HepG2 (cell line): ENCODE data around the gene BCAN. TPM values are rescaled to one million over a fixed set of nuclear protein-coding genes. Genes with fewer than 3 reads are reported as not detected.
A peak's percentile ranks its signal among the peaks of the same experiment; 100 is the strongest.

ENCODE experiments used
- CBX5 ChIP-seq: sonication (generic); formaldehyde crosslinking; IDR thresholded peaks from 2 replicates; pipeline ENCODE4 v1.4.0; 2020; ENCODE audit warnings: missing genetic modification reagents, borderline replicate concordance
- DR1 ChIP-seq: sonication (generic); formaldehyde crosslinking; IDR thresholded peaks from 2 replicates; pipeline ENCODE4 v1.8.0; 2021; ENCODE audit warnings: mild to moderate bottlenecking, missing genetic modification reagents, inconsistent platforms
- FOXO1 ChIP-seq: sonication (generic); formaldehyde crosslinking; IDR thresholded peaks from 2 replicates; pipeline ENCODE4 v1.4.0; 2020; ENCODE audit warnings: missing genetic modification reagents
- HMG20A ChIP-seq: IDR thresholded peaks from 2 replicates; pipeline ENCODE4 v1.6.1; 2016; ENCODE audit warnings: borderline replicate concordance
- IKZF4 ChIP-seq: sonication (generic); formaldehyde crosslinking; IDR thresholded peaks from 2 replicates; pipeline ENCODE4 v1.5.1; 2020; ENCODE audit warnings: borderline replicate concordance, mild to moderate bottlenecking, low read depth, missing genetic modification reagents; ENCODE audit errors: not compliant biosample characterization
- KDM5A ChIP-seq: fragments of 200-600 bp; sonication (generic); IDR thresholded peaks from 2 replicates; pipeline ENCODE4 v1.7.0; 2018; ENCODE audit warnings: antibody characterized with exemption, mild to moderate bottlenecking, low read length, borderline replicate concordance
- KLF6 ChIP-seq: IDR thresholded peaks from 2 replicates; pipeline ENCODE4 v1.8.0; 2016; ENCODE audit warnings: missing biosample characterization, missing genetic modification reagents
- NFYC ChIP-seq: IDR thresholded peaks from 2 replicates; pipeline ENCODE4 v1.6.1; 2016; ENCODE audit warnings: missing genetic modification reagents, missing compliant biosample characterization
- RBFOX2 ChIP-seq: fragments of 200-400 bp; formaldehyde crosslinking; IDR thresholded peaks from 2 replicates; pipeline ENCODE4 v1.6.1; 2017; ENCODE audit warnings: low read depth, mild to moderate bottlenecking, low read length
- RBM22 ChIP-seq: fragments of 200-400 bp; formaldehyde crosslinking; optimal IDR thresholded peaks from 2 replicates; pipeline ENCODE3; 2017; ENCODE audit warnings: mild to moderate bottlenecking, low read length, moderate library complexity
- RNF2 ChIP-seq: fragments of 450-650 bp; conservative IDR thresholded peaks from 2 replicates; pipeline ENCODE4 v1.6.1; 2016; ENCODE audit warnings: low read depth
- TBX3 ChIP-seq: fragments of 450-650 bp; IDR thresholded peaks from 2 replicates; pipeline ENCODE4 v1.6.1; 2017; ENCODE audit warnings: antibody characterized with exemption, mild to moderate bottlenecking, inconsistent platforms, borderline replicate concordance
- THYN1 ChIP-seq: sonication (generic); formaldehyde crosslinking; IDR thresholded peaks from 2 replicates; pipeline ENCODE4 v1.8.1; 2023; ENCODE audit warnings: low read depth, mild to moderate bottlenecking, moderate library complexity, missing genetic modification reagents, borderline replicate concordance
- ZBTB3 ChIP-seq: sonication (generic); formaldehyde crosslinking; IDR thresholded peaks from 2 replicates; pipeline ENCODE4 v1.4.0; 2020; ENCODE audit warnings: low read depth, mild to moderate bottlenecking, moderate library complexity, missing genetic modification reagents, borderline replicate concordance
- ZNF136 ChIP-seq: sonication (generic); formaldehyde crosslinking; IDR thresholded peaks from 2 replicates; pipeline ENCODE4 v1.8.1; 2022; ENCODE audit warnings: low read depth, mild to moderate bottlenecking, moderate library complexity, missing genetic modification reagents
- ZNF230 ChIP-seq: sonication (generic); formaldehyde crosslinking; IDR thresholded peaks from 2 replicates; pipeline ENCODE4 v1.4.0; 2020; ENCODE audit warnings: mild to moderate bottlenecking, missing genetic modification reagents
- ZNF256 ChIP-seq: sonication (generic); formaldehyde crosslinking; conservative IDR thresholded peaks from 2 replicates; pipeline ENCODE4 v1.4.0; 2020; ENCODE audit warnings: missing genetic modification reagents
- ZNF468 ChIP-seq: sonication (generic); formaldehyde crosslinking; IDR thresholded peaks from 2 replicates; pipeline ENCODE4 v1.8.0; 2022; ENCODE audit warnings: mild to moderate bottlenecking, moderate library complexity, missing genetic modification reagents
- ZNF878 ChIP-seq: sonication (generic); formaldehyde crosslinking; IDR thresholded peaks from 2 replicates; pipeline ENCODE4 v1.8.1; 2023; ENCODE audit warnings: mild to moderate bottlenecking, missing genetic modification reagents, moderate library complexity
- ZNF891 ChIP-seq: sonication (generic); formaldehyde crosslinking; IDR thresholded peaks from 2 replicates; pipeline ENCODE4 v1.5.0; 2020; ENCODE audit warnings: mild to moderate bottlenecking, missing genetic modification reagents
- polyA plus RNA-seq, 8 experiments: library from polyadenylated mRNA; depleted of rRNA in 3 of 8; stranded (reverse) in 7 of 8; unstranded in 1 of 8; fragments of >200 nt; fragmentation: Illumina TruSeq in 4 of 8; extraction: Trizol in 4 of 8; gene quantifications; 2 replicates each; pipeline versions ENCODE4 v1.2.1 to v1.2.3, GENCODE V29; 2011 to 2016; ENCODE audit warnings: low read depth in 4 of 8, missing spikeins in 1 of 8, mixed read lengths in 1 of 8; ENCODE audit not compliant: insufficient read depth in 1 of 8
- total RNA-seq, 5 experiments: library from RNA; depleted of rRNA; stranded (reverse); fragments of >200 nt; fragmentation: Illumina TruSeq; extraction: Trizol; gene quantifications; 2 replicates each; pipeline ENCODE4 v1.2.3, GENCODE V29; 2016; ENCODE audit warnings: low read depth in 1 of 5
- TF ChIP-seq, protein P1 (sequence below), 2 experiments: fragments of 450-650 bp in 1 of 2; sonication (generic) in 1 of 2; formaldehyde crosslinking; IDR thresholded peaks; 2 replicates each; pipeline versions ENCODE4 v1.5.0 to v1.8.0; 2020 to 2022; ENCODE audit warnings: mild to moderate bottlenecking in 1 of 2, missing genetic modification reagents in 1 of 2
- TF ChIP-seq, protein P2 (sequence below): sonication (generic); formaldehyde crosslinking; conservative IDR thresholded peaks from 2 replicates; pipeline ENCODE4 v1.8.1; 2023; ENCODE audit warnings: missing genetic modification reagents
- TF ChIP-seq, protein P3 (sequence below): sonication (generic); formaldehyde crosslinking; IDR thresholded peaks from 2 replicates; pipeline ENCODE4 v1.5.1; 2020; ENCODE audit warnings: missing genetic modification reagents, mild to moderate bottlenecking, borderline replicate concordance

The BCAN gene
- total and polyA plus RNA-seq, 2 of the 13 experiments (the other 11 are each of a cell fraction or from before 2014, with no cell fraction given): not detected

DNA sequence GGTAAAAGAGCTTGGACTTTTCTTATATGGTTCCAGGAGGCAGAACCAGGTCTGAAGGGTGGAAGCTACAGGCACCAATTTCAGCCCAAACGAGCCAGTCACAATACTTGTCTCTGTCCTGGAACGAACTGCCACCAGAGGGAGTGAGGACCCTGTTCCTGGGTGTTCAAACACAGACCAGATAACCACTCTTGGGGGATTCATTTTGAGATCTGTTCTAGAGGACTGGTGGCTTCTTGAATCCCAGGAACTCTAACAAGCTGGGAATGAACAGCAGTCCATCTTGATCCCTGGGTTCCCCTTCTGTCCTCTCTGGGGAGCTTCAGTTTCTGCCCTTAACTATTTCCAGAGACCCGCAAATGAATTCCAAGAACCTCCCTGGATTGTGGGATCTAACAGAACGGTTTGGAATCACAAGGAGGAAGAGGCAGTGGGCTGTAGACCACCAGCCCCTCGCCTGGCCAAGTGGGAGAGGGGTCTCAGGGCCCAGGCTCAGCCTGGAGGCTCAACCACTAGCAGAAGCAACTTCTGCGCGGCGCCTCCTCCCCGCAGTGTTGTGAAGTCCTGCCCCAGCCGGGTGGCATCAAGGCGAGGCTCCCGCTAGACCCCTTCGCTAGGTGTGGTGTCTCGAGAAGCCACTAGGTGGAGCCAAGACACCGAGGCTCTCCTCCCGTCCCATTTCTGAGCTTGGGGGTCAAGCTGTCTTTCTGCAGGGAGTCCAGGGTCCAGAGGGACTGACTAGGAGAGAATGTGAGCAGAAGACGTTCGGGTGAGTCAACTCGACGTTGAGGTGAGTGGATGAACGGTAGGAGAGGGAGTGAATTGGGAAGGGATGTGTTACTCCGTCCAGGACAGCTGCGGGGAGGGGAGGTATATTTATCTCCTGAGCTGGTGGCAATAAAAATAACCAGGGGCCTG lies 47.4 kb downstream of the BCAN start (continued):
- TF ChIP-seq, protein P1, sequence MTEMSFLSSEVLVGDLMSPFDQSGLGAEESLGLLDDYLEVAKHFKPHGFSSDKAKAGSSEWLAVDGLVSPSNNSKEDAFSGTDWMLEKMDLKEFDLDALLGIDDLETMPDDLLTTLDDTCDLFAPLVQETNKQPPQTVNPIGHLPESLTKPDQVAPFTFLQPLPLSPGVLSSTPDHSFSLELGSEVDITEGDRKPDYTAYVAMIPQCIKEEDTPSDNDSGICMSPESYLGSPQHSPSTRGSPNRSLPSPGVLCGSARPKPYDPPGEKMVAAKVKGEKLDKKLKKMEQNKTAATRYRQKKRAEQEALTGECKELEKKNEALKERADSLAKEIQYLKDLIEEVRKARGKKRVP (CRISPR knock-in tag; IDR thresholded peaks at IDR 0.05): no peak
- TF ChIP-seq THYN1 (CRISPR knock-in tag) (no peak), NFYC (CRISPR knock-in tag) (no peak; the same call in 1 of the 2 replicates), ZNF136 (CRISPR knock-in tag) (no peak), ZNF468 (CRISPR knock-in tag) (no peak), ZBTB3 (CRISPR knock-in tag) (no peak), KLF6 (no peak), ZNF256 (CRISPR knock-in tag) (no peak), ZNF230 (CRISPR knock-in tag) (no peak), KDM5A (no peak), ZNF878 (no peak), DR1 (CRISPR knock-in tag) (no peak), TBX3 (no peak), RBFOX2 (no peak), CBX5 (CRISPR knock-in tag) (peak; percentile 47; the same call in 1 of the 2 replicates), RNF2 (no peak), IKZF4 (no peak), ZNF891 (CRISPR knock-in tag) (no peak), HMG20A (CRISPR knock-in tag) (no peak), RBM22 (no peak), FOXO1 (CRISPR knock-in tag) (0 out of 2 replicates have a peak, but pooled peaks have one; percentile 31)
- TF ChIP-seq, protein P2, sequence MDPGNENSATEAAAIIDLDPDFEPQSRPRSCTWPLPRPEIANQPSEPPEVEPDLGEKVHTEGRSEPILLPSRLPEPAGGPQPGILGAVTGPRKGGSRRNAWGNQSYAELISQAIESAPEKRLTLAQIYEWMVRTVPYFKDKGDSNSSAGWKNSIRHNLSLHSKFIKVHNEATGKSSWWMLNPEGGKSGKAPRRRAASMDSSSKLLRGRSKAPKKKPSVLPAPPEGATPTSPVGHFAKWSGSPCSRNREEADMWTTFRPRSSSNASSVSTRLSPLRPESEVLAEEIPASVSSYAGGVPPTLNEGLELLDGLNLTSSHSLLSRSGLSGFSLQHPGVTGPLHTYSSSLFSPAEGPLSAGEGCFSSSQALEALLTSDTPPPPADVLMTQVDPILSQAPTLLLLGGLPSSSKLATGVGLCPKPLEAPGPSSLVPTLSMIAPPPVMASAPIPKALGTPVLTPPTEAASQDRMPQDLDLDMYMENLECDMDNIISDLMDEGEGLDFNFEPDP (CRISPR knock-in tag): no peak
- TF ChIP-seq, protein P3, sequence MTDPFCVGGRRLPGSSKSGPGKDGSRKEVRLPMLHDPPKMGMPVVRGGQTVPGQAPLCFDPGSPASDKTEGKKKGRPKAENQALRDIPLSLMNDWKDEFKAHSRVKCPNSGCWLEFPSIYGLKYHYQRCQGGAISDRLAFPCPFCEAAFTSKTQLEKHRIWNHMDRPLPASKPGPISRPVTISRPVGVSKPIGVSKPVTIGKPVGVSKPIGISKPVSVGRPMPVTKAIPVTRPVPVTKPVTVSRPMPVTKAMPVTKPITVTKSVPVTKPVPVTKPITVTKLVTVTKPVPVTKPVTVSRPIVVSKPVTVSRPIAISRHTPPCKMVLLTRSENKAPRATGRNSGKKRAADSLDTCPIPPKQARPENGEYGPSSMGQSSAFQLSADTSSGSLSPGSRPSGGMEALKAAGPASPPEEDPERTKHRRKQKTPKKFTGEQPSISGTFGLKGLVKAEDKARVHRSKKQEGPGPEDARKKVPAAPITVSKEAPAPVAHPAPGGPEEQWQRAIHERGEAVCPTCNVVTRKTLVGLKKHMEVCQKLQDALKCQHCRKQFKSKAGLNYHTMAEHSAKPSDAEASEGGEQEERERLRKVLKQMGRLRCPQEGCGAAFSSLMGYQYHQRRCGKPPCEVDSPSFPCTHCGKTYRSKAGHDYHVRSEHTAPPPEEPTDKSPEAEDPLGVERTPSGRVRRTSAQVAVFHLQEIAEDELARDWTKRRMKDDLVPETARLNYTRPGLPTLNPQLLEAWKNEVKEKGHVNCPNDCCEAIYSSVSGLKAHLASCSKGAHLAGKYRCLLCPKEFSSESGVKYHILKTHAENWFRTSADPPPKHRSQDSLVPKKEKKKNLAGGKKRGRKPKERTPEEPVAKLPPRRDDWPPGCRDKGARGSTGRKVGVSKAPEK (CRISPR knock-in tag): no peak
